ENCODE measurements around the gene MGMT.

Gene MGMT

DNA sequence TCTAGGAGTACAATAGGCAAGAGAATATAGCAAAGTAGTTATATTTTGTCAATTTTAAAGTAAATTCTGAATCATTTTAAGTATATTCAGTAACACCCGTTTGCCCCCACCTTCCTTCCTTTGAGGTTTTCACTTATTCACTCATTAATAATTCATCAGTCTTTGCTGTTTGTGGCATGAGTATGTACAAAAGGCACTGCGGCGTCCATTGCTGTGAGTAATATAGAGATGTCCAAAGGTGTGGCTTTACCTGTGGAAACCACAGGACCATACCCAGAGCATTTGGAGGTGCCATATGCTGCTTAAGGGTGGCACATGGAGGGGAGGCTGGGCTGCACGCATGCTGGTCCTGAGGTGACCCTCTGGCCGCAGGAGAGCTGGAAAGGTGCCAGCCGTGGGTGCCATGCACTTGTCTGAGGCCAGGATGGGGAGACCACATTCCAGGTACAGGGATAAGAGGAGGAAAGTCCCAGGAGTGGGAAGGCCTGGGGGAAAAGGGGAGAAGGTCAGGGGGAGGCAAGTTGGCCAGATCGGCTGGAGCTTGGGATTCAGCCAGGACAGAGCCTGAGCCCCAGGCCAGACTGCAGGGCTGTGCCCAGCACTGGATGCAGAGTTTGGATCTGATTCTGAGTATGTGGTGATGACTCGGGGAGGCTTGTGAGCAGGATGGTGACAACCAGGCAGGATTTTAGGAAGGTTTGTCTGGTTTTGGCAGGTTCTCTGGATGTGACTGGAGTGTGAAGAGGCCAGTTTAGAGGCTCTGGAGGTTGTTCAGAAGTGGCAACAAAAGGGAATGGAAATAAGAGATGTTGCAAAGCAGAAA lies 223.4 kb downstream of the MGMT start:
- no peak overlapping the region for H3K27ac ChIP-seq

DNA sequence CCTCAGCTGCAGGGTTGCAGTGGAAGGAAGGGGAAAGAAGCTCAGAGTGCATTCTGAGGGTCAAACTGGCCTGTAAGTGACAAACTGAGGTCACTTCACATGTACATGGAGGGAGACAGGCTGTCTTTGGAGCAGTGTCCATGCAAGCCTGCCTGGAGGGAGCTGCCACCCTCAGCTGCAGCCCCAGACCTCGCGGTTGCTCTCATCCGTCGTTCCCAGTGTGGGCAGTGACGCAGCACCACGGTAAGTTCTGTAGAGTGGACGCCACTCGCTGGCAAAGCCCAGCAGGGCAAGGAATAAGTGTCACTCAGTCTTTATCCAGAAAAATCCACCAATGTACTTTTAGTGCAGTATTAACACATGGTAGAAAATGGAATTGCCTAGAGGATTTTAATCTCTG lies 225.7 kb downstream of the MGMT start:
- H3K27ac ChIP-seq: no peak overlapping the region
- TF ChIP-seq, protein P1, sequence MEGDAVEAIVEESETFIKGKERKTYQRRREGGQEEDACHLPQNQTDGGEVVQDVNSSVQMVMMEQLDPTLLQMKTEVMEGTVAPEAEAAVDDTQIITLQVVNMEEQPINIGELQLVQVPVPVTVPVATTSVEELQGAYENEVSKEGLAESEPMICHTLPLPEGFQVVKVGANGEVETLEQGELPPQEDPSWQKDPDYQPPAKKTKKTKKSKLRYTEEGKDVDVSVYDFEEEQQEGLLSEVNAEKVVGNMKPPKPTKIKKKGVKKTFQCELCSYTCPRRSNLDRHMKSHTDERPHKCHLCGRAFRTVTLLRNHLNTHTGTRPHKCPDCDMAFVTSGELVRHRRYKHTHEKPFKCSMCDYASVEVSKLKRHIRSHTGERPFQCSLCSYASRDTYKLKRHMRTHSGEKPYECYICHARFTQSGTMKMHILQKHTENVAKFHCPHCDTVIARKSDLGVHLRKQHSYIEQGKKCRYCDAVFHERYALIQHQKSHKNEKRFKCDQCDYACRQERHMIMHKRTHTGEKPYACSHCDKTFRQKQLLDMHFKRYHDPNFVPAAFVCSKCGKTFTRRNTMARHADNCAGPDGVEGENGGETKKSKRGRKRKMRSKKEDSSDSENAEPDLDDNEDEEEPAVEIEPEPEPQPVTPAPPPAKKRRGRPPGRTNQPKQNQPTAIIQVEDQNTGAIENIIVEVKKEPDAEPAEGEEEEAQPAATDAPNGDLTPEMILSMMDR (conservative IDR thresholded peaks at IDR 0.05): no peak

More for the DNA sequence above, 223.4 kb downstream of the MGMT start:
- TF ChIP-seq, protein P1 (conservative IDR thresholded peaks at IDR 0.05): no peak

DNA sequence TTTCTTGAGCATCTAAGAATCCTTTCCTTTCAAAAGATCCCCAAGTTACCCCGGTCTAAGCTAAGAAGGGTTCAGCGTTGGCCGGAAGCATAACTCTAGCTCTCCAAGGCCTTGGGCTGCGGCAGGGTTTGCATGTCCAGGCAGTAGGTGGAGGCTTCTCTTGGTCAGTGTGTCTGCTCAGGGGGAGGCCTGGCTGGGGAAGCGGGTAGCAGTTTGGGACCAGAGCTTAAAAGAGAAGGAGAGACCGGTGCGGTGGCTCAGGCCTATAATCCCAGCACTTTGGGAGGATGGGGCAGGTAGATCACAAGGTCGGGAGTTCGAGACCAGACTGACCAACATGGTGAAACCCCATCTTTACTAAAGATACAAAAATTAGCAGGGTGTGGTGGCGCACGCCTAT lies 226.3 kb downstream of the MGMT start:
- no peak overlapping the region for H3K27ac ChIP-seq
- TF ChIP-seq, protein P1 (conservative IDR thresholded peaks at IDR 0.05): no peak

DNA sequence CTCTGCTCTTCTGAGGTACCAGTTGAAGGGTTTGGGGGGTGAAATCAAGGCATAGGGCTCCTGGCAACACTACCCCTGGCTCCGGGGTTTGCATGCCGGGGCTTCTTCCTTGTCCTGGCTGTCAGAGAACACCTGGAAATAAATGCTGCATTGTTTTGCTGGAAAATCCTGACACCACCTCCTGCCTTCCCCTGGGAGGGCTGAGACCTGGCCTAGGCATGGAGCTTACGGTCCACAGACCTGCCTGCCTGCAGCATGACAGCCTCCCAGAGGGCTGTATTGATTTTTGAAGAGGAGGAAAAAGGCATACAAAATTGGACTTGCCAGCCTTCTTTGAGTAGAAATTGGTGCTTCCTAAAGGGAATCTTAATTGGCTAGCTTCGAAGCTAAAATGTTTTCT lies 227.1 kb downstream of the MGMT start:
- H3K27ac ChIP-seq: no peak overlapping the region
- TF ChIP-seq, protein P1 (conservative IDR thresholded peaks at IDR 0.05): no peak

DNA sequence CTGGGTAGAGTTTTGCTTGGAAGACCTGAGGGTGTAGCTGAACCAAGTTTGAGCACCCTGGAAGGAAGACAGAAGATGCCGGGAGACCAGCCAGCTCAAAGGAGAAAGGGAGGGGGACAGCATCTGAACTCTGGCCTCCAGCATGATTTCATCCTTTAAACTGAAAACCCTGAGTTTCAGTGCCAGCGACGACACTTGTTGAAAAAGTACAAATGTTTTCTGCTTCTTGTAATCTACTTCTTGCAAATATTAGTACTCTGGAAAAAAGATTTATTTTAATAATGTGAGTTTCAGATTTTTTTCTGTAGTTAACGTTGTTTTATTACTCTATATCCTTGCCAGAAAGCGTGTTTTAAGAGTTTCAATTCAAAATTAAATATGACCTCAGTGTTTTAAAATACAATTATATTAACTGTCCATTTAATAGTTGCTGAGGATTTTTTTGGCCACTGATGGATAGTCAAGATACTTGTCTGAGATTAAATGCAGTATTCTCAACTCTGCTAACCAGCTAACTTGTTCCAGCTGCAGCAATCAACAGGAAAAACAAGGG lies 227.7 kb downstream of the MGMT start:
- no peak overlapping the region for H3K27ac ChIP-seq
- TF ChIP-seq, protein P1 (conservative IDR thresholded peaks at IDR 0.05): no peak

DNA sequence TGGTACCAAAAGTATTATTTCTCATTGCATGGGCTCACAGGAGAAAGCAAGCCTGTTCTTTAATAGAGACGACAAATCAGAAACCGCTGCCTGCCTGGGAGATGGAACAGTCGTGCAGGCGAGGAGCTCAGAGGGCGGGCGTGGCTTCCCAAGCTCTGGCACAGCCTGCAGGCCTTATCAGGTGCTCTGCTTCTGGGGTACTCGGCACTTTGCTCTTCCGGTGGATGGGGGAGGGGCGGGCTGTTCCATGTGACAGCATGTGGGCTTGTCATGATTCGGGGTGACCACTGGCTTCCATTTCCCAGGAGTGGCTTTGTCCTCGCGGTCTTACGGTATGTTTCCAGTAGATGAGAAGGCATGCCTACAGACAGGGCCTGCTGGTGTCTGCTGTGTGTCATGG lies 228.6 kb downstream of the MGMT start:
- TF ChIP-seq, protein P1 (conservative IDR thresholded peaks at IDR 0.05): no peak
- H3K27ac ChIP-seq: no peak overlapping the region

DNA sequence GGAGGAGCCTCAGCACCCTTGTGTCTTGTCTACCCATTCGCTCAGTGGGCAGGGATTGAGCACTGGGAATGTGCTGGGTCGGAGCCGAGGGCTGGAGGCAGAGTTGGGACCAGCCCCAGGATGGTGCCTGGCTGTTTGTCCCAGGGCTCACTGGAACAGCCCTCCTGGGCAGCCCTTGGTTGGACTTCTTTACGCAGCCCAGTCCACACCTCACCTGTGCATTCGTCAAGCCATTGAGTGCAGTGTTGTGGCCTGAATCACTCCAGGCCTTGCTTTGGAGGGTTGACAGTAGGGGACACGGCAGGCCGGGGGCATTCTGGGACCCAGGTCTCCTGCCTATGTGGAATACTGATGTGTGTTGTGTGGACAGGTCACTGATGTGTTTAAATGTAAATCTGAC lies 229.6 kb downstream of the MGMT start:
- TF ChIP-seq, protein P1 (conservative IDR thresholded peaks at IDR 0.05): no peak
- H3K27ac ChIP-seq: no peak overlapping the region

Data from VCaP (cell line).